Caco-2 (cell line): Measurements from ENCODE around the gene CD34. TPM values are rescaled to one million over a fixed set of nuclear protein-coding genes. Genes with fewer than 3 reads are reported as not detected.

Source experiments
- BruUV-seq: library from RNA; stranded (reverse); fragments of 400-500 nt; replicated peaks from 2 replicates; lab custom pipeline; 2021; lab: Mats Ljungman, UMichigan
- CTCF ChIA-PET: fragments of 300-600 bp; sonication (Branson Sonifier 250); formaldehyde crosslinking; loops from one replicate; lab custom pipeline; 2022; ENCODE audit warnings: antibody characterized with exemption; lab: Charles Lee
- POLR2A ChIA-PET: fragments of 300-600 bp; sonication (Branson Sonifier 250); formaldehyde crosslinking; loops from one replicate; lab custom pipeline; 2022; ENCODE audit warnings: antibody characterized with exemption; lab: Charles Lee
- DNase-seq, 2 experiments: peaks; one replicate each; pipeline versions ENCODE4 v3.0.0 to v3.0.0-alpha.2; 2020 to 2022
- H3K27me3 ChIP-seq: replicated peaks from 2 replicates; pipeline ENCODE4 v1.6.0; 2011; ENCODE audit warnings: low read length; ENCODE audit not compliant: control insufficient read depth, insufficient read depth
- H3K36me3 ChIP-seq: 2 replicates; pipeline ENCODE4 v1.5.1; 2011; ENCODE audit warnings: low read length; ENCODE audit not compliant: control insufficient read depth, insufficient read depth
- H3K4me1 ChIP-seq: fragments of 250-450 bp; sonication (Bioruptor Pico); 2 replicates; pipeline ENCODE4 v1.5.1; 2020; ENCODE audit warnings: mild to moderate bottlenecking
- H3K4me3 ChIP-seq: 2 replicates; pipeline ENCODE4 v1.5.1; 2011; ENCODE audit warnings: low read depth, mild to moderate bottlenecking, control low read depth, low read length
- H3K9me3 ChIP-seq: fragments of 250-450 bp; sonication (Bioruptor Pico); 2 replicates; pipeline ENCODE4 v1.5.1; 2020; ENCODE audit warnings: mild to moderate bottlenecking, moderate library complexity
- H3K27ac Mint-ChIP-seq: one replicate; pipeline ENCODE4 v1.8.0; 2022; ENCODE audit warnings: mixed read lengths; ENCODE audit not compliant: unreplicated experiment
- H3K27me3 Mint-ChIP-seq: one replicate; pipeline ENCODE4 v1.8.0; 2022; ENCODE audit warnings: mixed read lengths; ENCODE audit not compliant: insufficient read depth, unreplicated experiment
- H3K36me3 Mint-ChIP-seq: one replicate; pipeline ENCODE4 v1.8.0; 2022; ENCODE audit warnings: mild to moderate bottlenecking, mixed read lengths; ENCODE audit not compliant: insufficient read depth, unreplicated experiment
- H3K4me1 Mint-ChIP-seq: one replicate; pipeline ENCODE4 v1.8.0; 2022; ENCODE audit warnings: low read depth, mixed read lengths; ENCODE audit not compliant: unreplicated experiment
- H3K4me3 Mint-ChIP-seq: one replicate; pipeline ENCODE4 v1.8.0; 2022; ENCODE audit warnings: mild to moderate bottlenecking, moderate library complexity, mixed read lengths; ENCODE audit not compliant: unreplicated experiment
- H3K9me3 Mint-ChIP-seq: one replicate; pipeline ENCODE4 v1.8.0; 2022; ENCODE audit warnings: mixed read lengths; ENCODE audit not compliant: unreplicated experiment
- CTCF ChIP-seq, 2 experiments: fragments of 200-600 bp in 1 of 2; IDR thresholded peaks; 1 replicate in 1 of 2; 2 replicates in 1 of 2; pipeline versions ENCODE4 v1.5.1 to v1.8.0; 2011 to 2022; ENCODE audit warnings: antibody characterized with exemption in 1 of 2, control low read depth in 1 of 2, inconsistent platforms in 1 of 2, low read depth in 1 of 2, low read length in 1 of 2, mild to moderate bottlenecking in 1 of 2, moderate library complexity in 1 of 2; ENCODE audit not compliant: insufficient read depth in 1 of 2, severe bottlenecking in 1 of 2, unreplicated experiment in 1 of 2
- intact Hi-C: fragments of 100-400 bp; cut with micrococcal nuclease; formaldehyde crosslinking; loops from one replicate; pipeline ENCODE4 v1.10.0; 2022; ENCODE audit not compliant: unreplicated experiment
- total RNA-seq: library from RNA; stranded (reverse); gene quantifications from 2 replicates; pipeline ENCODE4 v1.2.3, GENCODE V29; 2022

Gene CD34
- total RNA-seq, 1 experiment from 2014 or later = not detected

DNA sequence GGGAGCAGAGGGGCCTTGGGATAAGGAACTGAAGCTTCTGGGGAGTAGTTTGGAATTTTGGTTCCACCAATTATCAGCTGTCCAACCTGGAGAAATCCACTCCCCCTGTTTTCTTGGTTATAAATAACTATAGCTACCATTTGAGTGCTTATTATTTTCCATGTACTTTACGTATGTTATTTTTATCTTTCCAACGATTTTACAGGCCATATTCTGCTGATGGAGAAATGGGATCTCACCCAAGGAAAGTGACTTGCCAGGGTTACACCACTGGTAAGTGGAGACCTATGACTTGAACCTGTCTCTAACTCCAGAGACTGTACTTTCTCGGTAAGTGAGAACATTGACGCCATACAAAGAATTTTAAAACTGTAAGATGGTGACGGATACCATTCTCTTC lies 49.0 kb upstream of the CD34 start:
- H3K4me1 Mint-ChIP-seq = no peaks in the 10 kb centered on the region
- H3K4me3 Mint-ChIP-seq = no peak overlapping the region
- no peak for DNase-seq
- ChIA-PET CTCF (no interaction called here), POLR2A (no interaction called here)
- H3K4me3 ChIP-seq = no peak overlapping the region
- H3K27ac Mint-ChIP-seq = no peak overlapping the region
- no peaks in the 10 kb centered on the region for H3K9me3 ChIP-seq
- H3K27me3 ChIP-seq = no peaks in the 10 kb centered on the region
- peaks cover 10% of the 10 kb centered on the region; the same call in 1 of the 2 replicates for H3K4me1 ChIP-seq
- intact Hi-C loops = no loop called here
- H3K36me3 ChIP-seq = no peaks in the 10 kb centered on the region
- no peaks in the 10 kb centered on the region for H3K36me3 Mint-ChIP-seq
- H3K9me3 Mint-ChIP-seq = no peaks in the 10 kb centered on the region
- no TSS peak for BruUV-seq
- TF ChIP-seq CTCF (IDR thresholded peaks at IDR 0.05; ENCODE audit: insufficient read depth in 1 of 2, low read depth in 1 of 2, low read length in 1 of 2, severe bottlenecking in 1 of 2, unreplicated experiment in 1 of 2) = no peak
- H3K27me3 Mint-ChIP-seq = peaks cover 4% of the 10 kb centered on the region

DNA sequence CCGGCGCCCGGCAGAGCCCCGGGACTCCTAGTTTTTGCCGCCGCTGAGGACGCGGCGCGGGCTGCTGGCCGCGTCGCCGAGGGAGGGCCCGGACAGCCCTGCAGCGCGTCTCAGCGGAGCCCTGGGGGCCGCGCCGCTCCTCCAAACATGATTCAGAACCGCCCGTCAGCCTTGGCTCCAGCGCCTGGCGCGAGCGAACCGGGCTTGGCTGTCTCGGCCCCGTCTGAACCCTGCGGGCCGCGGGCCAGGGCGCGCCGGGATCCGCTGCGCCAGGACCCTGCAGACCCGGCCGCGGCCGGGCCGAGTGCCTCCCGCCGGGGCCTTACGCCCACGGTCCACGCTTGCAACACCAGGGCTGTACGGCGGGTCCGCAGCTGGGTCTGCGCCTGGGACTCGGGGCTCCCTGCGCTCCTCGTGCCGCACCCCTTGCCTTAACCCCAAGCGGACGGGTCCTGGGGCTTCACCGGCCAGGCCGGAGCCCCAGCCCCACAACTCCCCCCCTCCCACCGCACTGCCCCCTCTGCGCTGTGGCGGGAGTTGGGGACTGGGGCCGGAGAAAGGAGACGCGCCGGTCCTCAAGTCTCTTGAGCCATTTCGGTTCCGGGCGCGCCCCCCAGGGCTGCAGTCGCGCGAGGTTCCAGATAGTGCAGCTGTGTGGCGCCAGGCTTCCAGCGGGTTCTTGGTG lies 48.4 kb upstream of the CD34 start:
- Mint-ChIP-seq H3K4me1 (no peaks in the 10 kb centered on the region), H3K9me3 (no peaks in the 10 kb centered on the region), H3K27ac (no peak overlapping the region), H3K36me3 (no peaks in the 10 kb centered on the region), H3K27me3 (peaks cover 3% of the 10 kb centered on the region), H3K4me3 (no peak overlapping the region)
- no peak for TF ChIP-seq CTCF (IDR thresholded peaks at IDR 0.05; ENCODE audit: insufficient read depth in 1 of 2, low read depth in 1 of 2, low read length in 1 of 2, severe bottlenecking in 1 of 2, unreplicated experiment in 1 of 2)
- intact Hi-C loops = no loop called here
- H3K27me3 ChIP-seq = no peaks in the 10 kb centered on the region
- no peak overlapping the region for H3K4me3 ChIP-seq
- no TSS peak for BruUV-seq
- H3K9me3 ChIP-seq = no peaks in the 10 kb centered on the region
- CTCF ChIA-PET = interaction anchor here (0.6 kb wide), 1 partner anchor 62 kb away, joined by 3 read pairs; no protein-coding TSS in a partner anchor
- POLR2A ChIA-PET = no interaction called here
- peaks cover 10% of the 10 kb centered on the region; the same call in 1 of the 2 replicates for H3K4me1 ChIP-seq
- DNase-seq = no peak
- no peaks in the 10 kb centered on the region for H3K36me3 ChIP-seq

DNA sequence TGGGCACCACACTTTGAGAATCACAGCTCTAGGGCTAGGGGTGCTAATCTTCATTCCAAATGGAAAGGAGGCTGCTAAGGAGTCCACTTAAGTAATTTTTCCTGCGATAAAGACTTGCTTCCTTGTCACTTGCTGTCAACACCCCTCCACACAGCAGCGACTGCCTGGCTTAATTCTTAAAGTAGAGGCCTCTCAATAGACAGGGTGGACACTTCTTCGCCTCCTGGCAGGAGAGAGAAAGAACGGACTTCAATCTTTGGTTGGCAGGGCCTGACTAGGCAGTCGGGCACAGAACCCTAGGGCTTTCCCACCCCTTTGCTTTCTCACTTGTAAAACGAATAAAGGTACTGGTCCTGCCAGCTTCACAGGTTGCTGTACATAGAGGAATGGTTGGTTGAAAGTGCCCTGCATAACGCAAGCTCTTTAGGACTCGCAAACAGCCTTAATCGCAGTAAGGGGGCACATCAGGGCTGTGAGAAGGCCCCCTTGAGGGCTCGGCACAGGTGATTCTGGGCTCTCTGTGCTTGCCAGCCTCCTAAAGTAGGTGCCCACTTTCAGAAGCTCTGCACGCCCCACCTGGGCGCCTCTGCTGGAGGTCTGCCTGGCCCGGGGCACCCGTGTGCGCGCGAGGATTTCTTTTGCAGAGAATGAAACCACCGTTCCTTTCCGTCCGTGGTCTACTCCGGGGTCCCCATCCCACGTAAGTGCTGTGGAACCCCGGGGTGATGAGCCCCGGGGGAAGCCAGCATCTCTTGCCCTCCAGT lies 47.6 kb upstream of the CD34 start:
- intact Hi-C loops = no loop called here
- Mint-ChIP-seq H3K4me1 (no peaks in the 10 kb centered on the region), H3K27me3 (peaks cover 3% of the 10 kb centered on the region), H3K9me3 (no peaks in the 10 kb centered on the region), H3K27ac (no peak overlapping the region), H3K4me3 (no peak overlapping the region), H3K36me3 (no peaks in the 10 kb centered on the region)
- 0 out of 2 replicates have a peak, but pooled peaks cover 4% of the 10 kb centered on the region for H3K4me1 ChIP-seq
- no peak for DNase-seq
- H3K9me3 ChIP-seq = no peaks in the 10 kb centered on the region
- H3K36me3 ChIP-seq = no peaks in the 10 kb centered on the region
- ChIA-PET POLR2A (no interaction called here), CTCF (interaction anchor here (0.6 kb wide), 1 partner anchor 62 kb away, joined by 3 read pairs; no protein-coding TSS in a partner anchor)
- no peak for TF ChIP-seq CTCF (IDR thresholded peaks at IDR 0.05; ENCODE audit: insufficient read depth in 1 of 2, low read depth in 1 of 2, low read length in 1 of 2, severe bottlenecking in 1 of 2, unreplicated experiment in 1 of 2)
- no TSS peak for BruUV-seq
- H3K27me3 ChIP-seq = no peaks in the 10 kb centered on the region
- no peak overlapping the region for H3K4me3 ChIP-seq
